Uterus (tissue), 2 donors: ENCODE results near the gene TMEM167B.

ENCODE experiments used
- CTCF ChIP-seq, 4 experiments: fragments of 200-600 bp in 2 of 4; fragments of 450-650 bp in 2 of 4; sonication (generic) in 2 of 4; IDR thresholded peaks; one replicate each; pipeline ENCODE4 v1.5.1; 2016 to 2019; ENCODE audit warnings: antibody characterized with exemption in 4 of 4, mild to moderate bottlenecking in 2 of 4, moderate library complexity in 1 of 4
- POLR2A ChIP-seq, 2 donors: fragments of 450-650 bp; IDR thresholded peaks; one replicate each; pipeline ENCODE4 v1.6.1; 2016; ENCODE audit warnings: antibody characterized with exemption in 2 of 2, mild to moderate bottlenecking in 1 of 2, moderate library complexity in 1 of 2

GRCh38 chr1:109079240-109079622, 11.3 kb upstream of the TMEM167B start:
- TF ChIP-seq POLR2A (IDR thresholded peaks at IDR 0.05) (no peak), CTCF (IDR thresholded peaks at IDR 0.05) (no peak)
